ENCODE data around the gene KPTN. TPM values are rescaled to one million over a fixed set of nuclear protein-coding genes. Genes with fewer than 3 reads are reported as not detected.

Gene KPTN
- total and polyA plus RNA-seq, 2 of the 13 experiments (the other 11 are each of a cell fraction or from before 2014, with no cell fraction given), result 9.1 to 13.3 TPM

DNA sequence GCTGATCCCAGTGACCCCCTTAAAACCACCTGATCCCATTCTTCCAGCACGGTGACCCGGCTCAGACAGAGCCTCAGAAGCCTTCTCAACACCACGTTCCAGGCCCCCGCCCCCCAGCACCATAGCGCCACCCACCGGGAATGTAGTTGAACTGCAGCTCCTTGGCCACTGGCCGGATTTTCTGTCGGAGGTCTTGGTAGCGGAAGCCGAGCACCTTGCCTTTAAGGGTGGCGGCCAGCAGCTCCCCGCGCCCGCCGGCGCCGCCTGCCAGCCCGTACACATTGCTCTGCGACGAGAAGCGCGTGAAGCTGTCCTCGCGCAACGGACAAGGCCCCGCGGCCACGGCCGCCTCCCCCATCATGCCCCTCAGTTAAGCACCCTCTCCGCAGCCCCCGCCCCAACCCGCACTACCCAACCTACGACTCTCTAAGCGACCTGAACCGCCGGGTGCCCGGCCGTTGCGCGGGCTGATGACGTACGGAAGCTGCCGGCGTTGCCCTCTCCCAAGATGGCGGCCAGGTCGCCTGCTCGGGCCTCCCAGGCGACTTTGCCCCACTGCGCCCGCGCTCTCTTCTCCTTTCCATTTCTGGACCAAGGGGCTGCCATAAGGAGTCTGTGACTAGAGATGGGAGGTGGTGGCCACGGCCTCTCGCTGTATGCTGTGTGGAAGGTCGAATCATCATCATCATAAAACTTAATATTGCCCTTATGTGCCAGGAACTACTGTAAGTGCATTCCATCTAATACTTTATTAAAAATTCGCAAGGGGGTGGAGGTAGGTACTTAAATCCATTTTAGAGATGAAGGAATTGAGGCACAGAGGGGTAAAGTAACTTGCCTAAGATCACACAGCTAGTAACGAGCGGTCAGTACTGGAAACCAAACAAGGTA lies at the start of gene KPTN (continued):
- TF ChIP-seq, protein P1, sequence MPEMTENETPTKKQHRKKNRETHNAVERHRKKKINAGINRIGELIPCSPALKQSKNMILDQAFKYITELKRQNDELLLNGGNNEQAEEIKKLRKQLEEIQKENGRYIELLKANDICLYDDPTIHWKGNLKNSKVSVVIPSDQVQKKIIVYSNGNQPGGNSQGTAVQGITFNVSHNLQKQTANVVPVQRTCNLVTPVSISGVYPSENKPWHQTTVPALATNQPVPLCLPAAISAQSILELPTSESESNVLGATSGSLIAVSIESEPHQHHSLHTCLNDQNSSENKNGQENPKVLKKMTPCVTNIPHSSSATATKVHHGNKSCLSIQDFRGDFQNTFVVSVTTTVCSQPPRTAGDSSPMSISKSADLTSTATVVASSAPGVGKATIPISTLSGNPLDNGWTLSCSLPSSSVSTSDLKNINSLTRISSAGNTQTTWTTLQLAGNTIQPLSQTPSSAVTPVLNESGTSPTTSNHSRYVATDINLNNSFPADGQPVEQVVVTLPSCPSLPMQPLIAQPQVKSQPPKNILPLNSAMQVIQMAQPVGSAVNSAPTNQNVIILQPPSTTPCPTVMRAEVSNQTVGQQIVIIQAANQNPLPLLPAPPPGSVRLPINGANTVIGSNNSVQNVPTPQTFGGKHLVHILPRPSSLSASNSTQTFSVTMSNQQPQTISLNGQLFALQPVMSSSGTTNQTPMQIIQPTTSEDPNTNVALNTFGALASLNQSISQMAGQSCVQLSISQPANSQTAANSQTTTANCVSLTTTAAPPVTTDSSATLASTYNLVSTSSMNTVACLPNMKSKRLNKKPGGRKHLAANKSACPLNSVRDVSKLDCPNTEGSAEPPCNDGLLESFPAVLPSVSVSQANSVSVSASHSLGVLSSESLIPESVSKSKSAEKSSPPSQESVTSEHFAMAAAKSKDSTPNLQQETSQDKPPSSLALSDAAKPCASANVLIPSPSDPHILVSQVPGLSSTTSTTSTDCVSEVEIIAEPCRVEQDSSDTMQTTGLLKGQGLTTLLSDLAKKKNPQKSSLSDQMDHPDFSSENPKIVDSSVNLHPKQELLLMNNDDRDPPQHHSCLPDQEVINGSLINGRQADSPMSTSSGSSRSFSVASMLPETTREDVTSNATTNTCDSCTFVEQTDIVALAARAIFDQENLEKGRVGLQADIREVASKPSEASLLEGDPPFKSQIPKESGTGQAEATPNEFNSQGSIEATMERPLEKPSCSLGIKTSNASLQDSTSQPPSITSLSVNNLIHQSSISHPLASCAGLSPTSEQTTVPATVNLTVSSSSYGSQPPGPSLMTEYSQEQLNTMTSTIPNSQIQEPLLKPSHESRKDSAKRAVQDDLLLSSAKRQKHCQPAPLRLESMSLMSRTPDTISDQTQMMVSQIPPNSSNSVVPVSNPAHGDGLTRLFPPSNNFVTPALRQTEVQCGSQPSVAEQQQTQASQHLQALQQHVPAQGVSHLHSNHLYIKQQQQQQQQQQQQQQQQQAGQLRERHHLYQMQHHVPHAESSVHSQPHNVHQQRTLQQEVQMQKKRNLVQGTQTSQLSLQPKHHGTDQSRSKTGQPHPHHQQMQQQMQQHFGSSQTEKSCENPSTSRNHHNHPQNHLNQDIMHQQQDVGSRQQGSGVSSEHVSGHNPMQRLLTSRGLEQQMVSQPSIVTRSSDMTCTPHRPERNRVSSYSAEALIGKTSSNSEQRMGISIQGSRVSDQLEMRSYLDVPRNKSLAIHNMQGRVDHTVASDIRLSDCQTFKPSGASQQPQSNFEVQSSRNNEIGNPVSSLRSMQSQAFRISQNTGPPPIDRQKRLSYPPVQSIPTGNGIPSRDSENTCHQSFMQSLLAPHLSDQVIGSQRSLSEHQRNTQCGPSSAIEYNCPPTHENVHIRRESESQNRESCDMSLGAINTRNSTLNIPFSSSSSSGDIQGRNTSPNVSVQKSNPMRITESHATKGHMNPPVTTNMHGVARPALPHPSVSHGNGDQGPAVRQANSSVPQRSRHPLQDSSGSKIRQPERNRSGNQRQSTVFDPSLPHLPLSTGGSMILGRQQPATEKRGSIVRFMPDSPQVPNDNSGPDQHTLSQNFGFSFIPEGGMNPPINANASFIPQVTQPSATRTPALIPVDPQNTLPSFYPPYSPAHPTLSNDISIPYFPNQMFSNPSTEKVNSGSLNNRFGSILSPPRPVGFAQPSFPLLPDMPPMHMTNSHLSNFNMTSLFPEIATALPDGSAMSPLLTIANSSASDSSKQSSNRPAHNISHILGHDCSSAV (CRISPR knock-in tag; IDR thresholded peaks at IDR 0.05; ENCODE audit: borderline replicate concordance), result no peak
- TF ChIP-seq ZNF614 (CRISPR knock-in tag; IDR thresholded peaks at IDR 0.05; ENCODE audit: borderline replicate concordance) (no peak), NCOA1 (CRISPR knock-in tag; IDR thresholded peaks at IDR 0.05) (peak; percentile 82; the same call in 1 of the 2 replicates), MAFG (CRISPR knock-in tag; IDR thresholded peaks at IDR 0.05) (no peak), SRSF9 (IDR thresholded peaks at IDR 0.05; ENCODE audit: borderline replicate concordance, insufficient read depth, low read depth, low read length, poor library complexity, severe bottlenecking) (no peak), MED13 (CRISPR knock-in tag; IDR thresholded peaks at IDR 0.05) (no peak), JUN (CRISPR knock-in tag; IDR thresholded peaks at IDR 0.05) (no peak), MTF1 (CRISPR knock-in tag; IDR thresholded peaks at IDR 0.05) (no peak), ZNF260 (CRISPR knock-in tag; IDR thresholded peaks at IDR 0.05; ENCODE audit: borderline replicate concordance, low read depth) (no peak), POLR2AphosphoS2 (IDR thresholded peaks at IDR 0.05; ENCODE audit: low read depth, low read length) (peak; percentile 55), AHR (CRISPR knock-in tag; IDR thresholded peaks at IDR 0.05) (no peak), ZNF317 (CRISPR knock-in tag; IDR thresholded peaks at IDR 0.05) (peak; percentile 81; the same call in 1 of the 2 replicates), ZSCAN31 (CRISPR knock-in tag; IDR thresholded peaks at IDR 0.05; ENCODE audit: low read depth) (peak; percentile 82; the same call in 1 of the 2 replicates), ZNF282 (IDR thresholded peaks at IDR 0.05; ENCODE audit: partially characterized antibody) (no peak), TBX2 (CRISPR knock-in tag; IDR thresholded peaks at IDR 0.05; ENCODE audit: borderline replicate concordance) (peak; percentile 72), HNF4G (IDR thresholded peaks at IDR 0.05; ENCODE audit: borderline replicate concordance, low read depth, low read length) (no peak), HNF4G (CRISPR knock-in tag; IDR thresholded peaks at IDR 0.05; ENCODE audit: borderline replicate concordance, low read depth) (no peak), HOXA9 (CRISPR knock-in tag; IDR thresholded peaks at IDR 0.05; ENCODE audit: borderline replicate concordance) (no peak)
- TF ChIP-seq, protein P2, sequence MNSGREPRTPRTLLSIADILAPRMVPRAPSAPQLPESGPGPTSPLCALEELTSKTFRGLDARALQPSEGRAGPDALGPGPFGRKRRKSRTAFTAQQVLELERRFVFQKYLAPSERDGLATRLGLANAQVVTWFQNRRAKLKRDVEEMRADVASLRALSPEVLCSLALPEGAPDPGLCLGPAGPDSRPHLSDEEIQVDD (CRISPR knock-in tag; IDR thresholded peaks at IDR 0.05; ENCODE audit: borderline replicate concordance), result no peak
- TF ChIP-seq, protein P3, sequence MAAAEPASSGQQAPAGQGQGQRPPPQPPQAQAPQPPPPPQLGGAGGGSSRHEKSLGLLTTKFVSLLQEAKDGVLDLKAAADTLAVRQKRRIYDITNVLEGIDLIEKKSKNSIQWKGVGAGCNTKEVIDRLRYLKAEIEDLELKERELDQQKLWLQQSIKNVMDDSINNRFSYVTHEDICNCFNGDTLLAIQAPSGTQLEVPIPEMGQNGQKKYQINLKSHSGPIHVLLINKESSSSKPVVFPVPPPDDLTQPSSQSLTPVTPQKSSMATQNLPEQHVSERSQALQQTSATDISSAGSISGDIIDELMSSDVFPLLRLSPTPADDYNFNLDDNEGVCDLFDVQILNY (CRISPR knock-in tag; conservative IDR thresholded peaks at IDR 0.05), result no peak
